ENCODE results near the gene TXNDC17. TPM values are rescaled to one million over a fixed set of nuclear protein-coding genes. Genes with fewer than 3 reads are reported as not detected.

The TXNDC17 gene
- total RNA-seq, 4 donors from 2014 or later: 31.8 to 124 (median 85.6) TPM

DNA sequence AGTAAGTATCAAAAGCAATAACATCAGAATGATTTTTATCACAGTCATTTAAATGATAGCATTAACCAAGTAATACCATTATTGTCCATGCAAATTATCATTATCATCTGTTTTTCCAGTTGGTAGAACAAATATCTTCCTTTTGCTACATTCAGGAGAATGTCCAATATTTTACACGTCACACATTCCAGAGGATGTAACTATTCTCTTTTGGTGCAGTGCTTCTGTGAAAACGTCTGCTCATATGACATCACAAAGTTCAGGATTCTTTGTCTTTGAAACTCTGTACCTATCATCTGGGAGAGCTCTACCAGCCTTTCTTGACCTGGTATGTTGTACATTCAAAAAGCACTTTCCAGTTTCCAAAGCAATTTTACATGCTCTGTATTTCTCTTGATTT, 44.3 kb upstream of the TXNDC17 start:
- TF ChIP-seq EP300 (IDR thresholded peaks at IDR 0.05) (no peak), POLR2A (IDR thresholded peaks at IDR 0.05) (no peak)
- TF ChIP-seq, protein P1, sequence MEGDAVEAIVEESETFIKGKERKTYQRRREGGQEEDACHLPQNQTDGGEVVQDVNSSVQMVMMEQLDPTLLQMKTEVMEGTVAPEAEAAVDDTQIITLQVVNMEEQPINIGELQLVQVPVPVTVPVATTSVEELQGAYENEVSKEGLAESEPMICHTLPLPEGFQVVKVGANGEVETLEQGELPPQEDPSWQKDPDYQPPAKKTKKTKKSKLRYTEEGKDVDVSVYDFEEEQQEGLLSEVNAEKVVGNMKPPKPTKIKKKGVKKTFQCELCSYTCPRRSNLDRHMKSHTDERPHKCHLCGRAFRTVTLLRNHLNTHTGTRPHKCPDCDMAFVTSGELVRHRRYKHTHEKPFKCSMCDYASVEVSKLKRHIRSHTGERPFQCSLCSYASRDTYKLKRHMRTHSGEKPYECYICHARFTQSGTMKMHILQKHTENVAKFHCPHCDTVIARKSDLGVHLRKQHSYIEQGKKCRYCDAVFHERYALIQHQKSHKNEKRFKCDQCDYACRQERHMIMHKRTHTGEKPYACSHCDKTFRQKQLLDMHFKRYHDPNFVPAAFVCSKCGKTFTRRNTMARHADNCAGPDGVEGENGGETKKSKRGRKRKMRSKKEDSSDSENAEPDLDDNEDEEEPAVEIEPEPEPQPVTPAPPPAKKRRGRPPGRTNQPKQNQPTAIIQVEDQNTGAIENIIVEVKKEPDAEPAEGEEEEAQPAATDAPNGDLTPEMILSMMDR (IDR thresholded peaks at IDR 0.05): no peak
- Histone ChIP-seq H3K9me3 (no peaks in the 10 kb centered on the region), H3K4me1 (peaks cover 0 to 22% (median 5%) of the 10 kb centered on the region in 4 donors), H3K27ac (no peak overlapping the region), H3K36me3 (peaks cover 0 to 53% (median 4%) of the 10 kb centered on the region in 3 donors), H3K27me3 (no peaks in the 10 kb centered on the region), H3K4me3 (no peak overlapping the region)
- WGBS, 2 donors: 82 to 90% methylated on average over 2 of the region's 2 CpGs
- no peak for DNase-seq (ENCODE audit: low spot score in 2 of 2)

DNA sequence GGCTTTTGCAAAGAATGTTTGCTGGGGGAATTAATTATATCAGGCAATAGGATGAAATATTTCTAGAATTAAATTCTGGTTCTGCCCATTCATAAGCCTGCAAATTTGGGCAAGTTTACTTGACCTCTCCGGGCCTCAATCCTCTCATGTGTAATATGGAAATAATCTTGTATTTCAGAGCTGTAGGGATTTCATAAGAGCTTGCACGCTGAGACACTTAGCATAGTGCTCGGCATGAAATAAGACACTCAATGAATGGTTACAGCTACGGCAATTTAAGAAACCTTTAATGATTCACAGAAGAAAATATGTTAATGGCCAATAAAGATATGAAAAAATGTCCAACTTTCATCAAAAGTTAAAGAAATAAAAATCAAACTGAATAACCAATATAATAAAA, 43.9 kb upstream of the TXNDC17 start:
- WGBS, 2 donors: 73 to 89% methylated on average over 4 of the region's 4 CpGs
- Histone ChIP-seq H3K36me3 (peaks cover 0 to 51% (median 4%) of the 10 kb centered on the region in 3 donors), H3K4me3 (no peak overlapping the region), H3K9me3 (no peaks in the 10 kb centered on the region), H3K27me3 (no peaks in the 10 kb centered on the region), H3K27ac (no peak overlapping the region), H3K4me1 (peaks cover 0 to 22% (median 5%) of the 10 kb centered on the region in 4 donors)
- DNase-seq (ENCODE audit: low spot score in 2 of 2): no peak
- TF ChIP-seq POLR2A (IDR thresholded peaks at IDR 0.05): no peak
- TF ChIP-seq, protein P1 (IDR thresholded peaks at IDR 0.05): no peak
- TF ChIP-seq EP300 (IDR thresholded peaks at IDR 0.05): no peak

GRCh38 chr17:6597727-6598126, 43.1 kb upstream of the TXNDC17 start:
- DNase-seq (ENCODE audit: low spot score in 2 of 2): no peak
- H3K27me3 ChIP-seq: no peaks in the 10 kb centered on the region
- no peak overlapping the region for H3K4me3 ChIP-seq
- H3K4me1 ChIP-seq: peaks cover 0 to 22% (median 5%) of the 10 kb centered on the region in 4 donors
- peaks cover 0 to 49% (median 4%) of the 10 kb centered on the region in 3 donors for H3K36me3 ChIP-seq
- no peak overlapping the region for H3K27ac ChIP-seq
- H3K9me3 ChIP-seq: no peaks in the 10 kb centered on the region
- TF ChIP-seq, protein P1 (IDR thresholded peaks at IDR 0.05): no peak
- TF ChIP-seq EP300 (IDR thresholded peaks at IDR 0.05) (no peak), POLR2A (IDR thresholded peaks at IDR 0.05) (no peak)
- WGBS, 2 donors: 78 to 85% methylated on average over 1 of the region's 1 CpG

- Histone ChIP-seq H3K4me1 (peaks cover 0 to 36% (median 5%) of the 10 kb centered on the region in 4 donors), H3K4me3 (no peak overlapping the region), H3K9me3 (no peaks in the 10 kb centered on the region), H3K36me3 (peaks cover 0 to 33% (median 4%) of the 10 kb centered on the region in 3 donors), H3K27me3 (no peaks in the 10 kb centered on the region), H3K27ac (no peak overlapping the region)
- DNase-seq (ENCODE audit: low spot score in 2 of 2): no peak
- TF ChIP-seq EP300 (IDR thresholded peaks at IDR 0.05) (peak in 1 of 2 donors; percentile 11), POLR2A (IDR thresholded peaks at IDR 0.05) (no peak)
These were observed 41.5 kb upstream of the TXNDC17 start for GRCh38 chr17:6599364-6599763.

DNA sequence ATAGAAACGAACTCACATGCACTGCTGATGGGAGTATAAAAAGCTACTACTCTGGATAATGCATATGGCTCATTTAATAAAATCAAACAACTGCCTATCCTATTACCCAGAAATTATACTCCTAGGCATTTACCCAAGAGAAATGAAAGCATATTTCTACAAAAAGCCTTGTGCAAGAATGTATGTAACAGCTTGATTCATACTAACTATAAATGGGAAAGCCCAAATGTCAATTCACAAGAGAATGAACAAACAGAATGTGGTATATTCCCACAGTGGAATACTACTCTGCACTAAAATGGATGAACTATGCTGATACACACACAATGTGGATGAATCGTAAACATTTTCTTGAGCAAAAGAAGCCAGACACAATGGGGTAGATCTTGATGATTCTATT, 38.7 kb upstream of the TXNDC17 start:
- no peak for DNase-seq (ENCODE audit: low spot score in 2 of 2)
- peaks cover 0 to 35% (median 0%) of the 10 kb centered on the region in 3 donors for H3K36me3 ChIP-seq
- H3K9me3 ChIP-seq: no peaks in the 10 kb centered on the region
- H3K27me3 ChIP-seq: no peaks in the 10 kb centered on the region
- WGBS, 2 donors: 95 to 97% methylated on average over 2 of the region's 2 CpGs
- no peak overlapping the region for H3K27ac ChIP-seq
- no peak overlapping the region for H3K4me3 ChIP-seq
- peaks cover 0 to 36% (median 5%) of the 10 kb centered on the region in 4 donors for H3K4me1 ChIP-seq
- TF ChIP-seq, protein P1 (IDR thresholded peaks at IDR 0.05): no peak

All from tibial nerve (tissue), 4 donors.